HEK293 (cell line): ENCODE data around the gene ITGB8.

Experiments used
- CTCF ChIA-PET: fragments of 350-600 bp; formaldehyde crosslinking; extraction: SDS; loops from one replicate; lab custom pipeline; 2021; ENCODE audit warnings: antibody characterized with exemption; lab: Yijun Ruan, JAX
- POLR2A ChIA-PET: fragments of 300-600 bp; formaldehyde crosslinking; extraction: SDS; loops from one replicate; lab custom pipeline; 2020; ENCODE audit warnings: antibody characterized with exemption, inconsistent platforms; lab: Yijun Ruan, JAX
- H3K27ac ChIP-seq: fragments of 200-500 bp; sonication (Bioruptor generic); 2 replicates; pipeline ENCODE4 v1.5.1; 2014; ENCODE audit warnings: low read depth, low read length, control low read depth, inconsistent platforms; ENCODE audit errors: extremely low read depth
- H3K36me3 ChIP-seq, 2 experiments: fragments of 200-500 bp in 1 of 2; sonication (Bioruptor generic) in 1 of 2; 1 replicate in 1 of 2; 2 replicates in 1 of 2; pipeline ENCODE4 v1.5.1; 2014 to 2017; ENCODE audit warnings: inconsistent platforms in 2 of 2, low read length in 2 of 2; ENCODE audit not compliant: control insufficient read depth in 2 of 2, insufficient read depth in 1 of 2
- H3K4me1 ChIP-seq: fragments of 200-500 bp; sonication (Bioruptor generic); 2 replicates; pipeline ENCODE4 v1.5.1; 2014; ENCODE audit warnings: mild to moderate bottlenecking, low read length, inconsistent platforms; ENCODE audit not compliant: control insufficient read depth, insufficient read depth
- H3K4me3 ChIP-seq: 2 replicates; pipeline ENCODE4 v1.5.1; 2011; ENCODE audit warnings: low read depth, mild to moderate bottlenecking, control low read depth, low read length, moderate library complexity
- H3K9me3 ChIP-seq: fragments of 200-500 bp; sonication (Bioruptor generic); 2 replicates; pipeline ENCODE4 v1.5.1; 2014; ENCODE audit warnings: low read depth, low read length, inconsistent platforms; ENCODE audit not compliant: control insufficient read depth, insufficient read depth
- GFI1B ChIP-seq: fragments of 450-650 bp; formaldehyde crosslinking; IDR thresholded peaks from 2 replicates; pipeline ENCODE4 v1.5.1; 2016; ENCODE audit warnings: missing biosample characterization, missing genetic modification characterization
- GLIS2 ChIP-seq: fragments of 450-650 bp; formaldehyde crosslinking; IDR thresholded peaks from 2 replicates; pipeline ENCODE4 v1.5.1; 2016; ENCODE audit warnings: missing biosample characterization, missing genetic modification characterization
- HOXC10 ChIP-seq: sonication (generic); formaldehyde crosslinking; IDR thresholded peaks from 2 replicates; pipeline ENCODE4 v1.8.1; 2023; ENCODE audit warnings: mild to moderate bottlenecking, missing genetic modification reagents
- PRDM1 ChIP-seq: fragments of 450-650 bp; formaldehyde crosslinking; IDR thresholded peaks from 2 replicates; pipeline ENCODE4; 2016; ENCODE audit warnings: missing biosample characterization, missing genetic modification characterization
- PRDM6 ChIP-seq: fragments of 450-650 bp; formaldehyde crosslinking; IDR thresholded peaks from 2 replicates; pipeline ENCODE4 v1.5.1; 2017; ENCODE audit warnings: missing biosample characterization, missing genetic modification characterization
- SP2 ChIP-seq: fragments of 450-650 bp; formaldehyde crosslinking; IDR thresholded peaks from 2 replicates; pipeline ENCODE4 v1.5.1; 2016; ENCODE audit warnings: missing biosample characterization, missing genetic modification characterization
- TCF7L2 ChIP-seq: IDR thresholded peaks from 2 replicates; pipeline ENCODE4 v1.6.1; 2011; ENCODE audit warnings: low read depth, mild to moderate bottlenecking, inconsistent platforms, low read length, moderate library complexity, borderline replicate concordance
- ZBTB10 ChIP-seq: fragments of 450-650 bp; formaldehyde crosslinking; IDR thresholded peaks from 2 replicates; pipeline ENCODE4 v1.5.1; 2016; ENCODE audit warnings: missing biosample characterization, missing genetic modification characterization
- ZNF112 ChIP-seq: fragments of 450-650 bp; formaldehyde crosslinking; IDR thresholded peaks from 2 replicates; pipeline ENCODE4 v1.5.0; 2017; ENCODE audit warnings: missing biosample characterization, missing genetic modification characterization
- ZNF324 ChIP-seq: fragments of 450-650 bp; formaldehyde crosslinking; IDR thresholded peaks from 2 replicates; pipeline ENCODE4 v1.5.1; 2016; ENCODE audit warnings: missing biosample characterization, missing genetic modification characterization
- ZNF394 ChIP-seq: fragments of 450-650 bp; formaldehyde crosslinking; IDR thresholded peaks from 2 replicates; pipeline ENCODE4 v1.5.1; 2016; ENCODE audit warnings: missing biosample characterization, missing genetic modification characterization, mild to moderate bottlenecking, moderate library complexity, borderline replicate concordance
- ZNF510 ChIP-seq: fragments of 450-650 bp; formaldehyde crosslinking; IDR thresholded peaks from 2 replicates; pipeline ENCODE4 v1.5.1; 2018; ENCODE audit warnings: mild to moderate bottlenecking, missing genetic modification characterization, missing biosample characterization; ENCODE audit not compliant: insufficient replicate concordance
- ZNF521 ChIP-seq: fragments of 450-650 bp; formaldehyde crosslinking; IDR thresholded peaks from 2 replicates; pipeline ENCODE4 v1.5.1; 2017; ENCODE audit warnings: missing biosample characterization, mild to moderate bottlenecking, missing genetic modification characterization
- ZNF549 ChIP-seq: fragments of 450-650 bp; IDR thresholded peaks from 2 replicates; pipeline ENCODE4 v1.5.1; 2018; ENCODE audit warnings: missing biosample characterization, missing genetic modification characterization, mild to moderate bottlenecking, inconsistent platforms, moderate library complexity
- ZNF558 ChIP-seq: fragments of 450-650 bp; formaldehyde crosslinking; IDR thresholded peaks from 2 replicates; pipeline ENCODE4 v1.5.1; 2016; ENCODE audit warnings: missing biosample characterization, missing genetic modification characterization
- ZNF768 ChIP-seq: fragments of 450-650 bp; formaldehyde crosslinking; IDR thresholded peaks from 2 replicates; pipeline ENCODE4 v1.5.1; 2018; ENCODE audit warnings: missing biosample characterization, mild to moderate bottlenecking, missing genetic modification characterization
- ZNF777 ChIP-seq: fragments of 450-650 bp; formaldehyde crosslinking; IDR thresholded peaks from 2 replicates; pipeline ENCODE4 v1.5.1; 2017; ENCODE audit warnings: missing biosample characterization, missing genetic modification characterization, borderline replicate concordance
- ZNF843 ChIP-seq: fragments of 450-650 bp; formaldehyde crosslinking; IDR thresholded peaks from 2 replicates; pipeline ENCODE4 v1.5.1; 2016; ENCODE audit warnings: missing biosample characterization, missing genetic modification characterization
- ZSCAN18 ChIP-seq: fragments of 450-650 bp; formaldehyde crosslinking; IDR thresholded peaks from 2 replicates; pipeline ENCODE4 v1.5.1; 2016; ENCODE audit warnings: missing biosample characterization, missing genetic modification characterization
- ZSCAN4 ChIP-seq: fragments of 450-650 bp; formaldehyde crosslinking; IDR thresholded peaks from 2 replicates; pipeline ENCODE4 v1.5.1; 2017; ENCODE audit warnings: missing biosample characterization, missing genetic modification characterization

The ITGB8 gene

GRCh38 chr7:20314198-20314597 is 16.5 kb upstream of the ITGB8 start:
- TF ChIP-seq TCF7L2 (no peak), ZNF112 (tag by site-specific recombination) (no peak), ZNF324 (no peak)
- TF ChIP-seq, all 188 proteins: peak for 0

GRCh38 chr7:20316706-20317105 is 14.0 kb upstream of the ITGB8 start:
- Histone ChIP-seq H3K4me1 (no peaks in the 10 kb centered on the region), H3K9me3 (no peaks in the 10 kb centered on the region), H3K4me3 (no peak overlapping the region), H3K27ac (no peak overlapping the region), H3K36me3 (no peaks in the 10 kb centered on the region)
- TF ChIP-seq ZSCAN18 (tag by site-specific recombination) (no peak), ZNF558 (no peak), ZNF521 (tag by site-specific recombination) (no peak), ZNF777 (tag by site-specific recombination) (no peak), HOXC10 (CRISPR knock-in tag) (no peak), ZNF510 (tag by site-specific recombination) (no peak), ZNF394 (tag by site-specific recombination) (no peak), GLIS2 (tag by site-specific recombination) (no peak)
- POLR2A ChIA-PET, result interaction anchor here (1.6 kb wide), 1 partner anchor 14 kb away, joined by 5 read pairs; the partner anchor contains the start of gene ITGB8
- CTCF ChIA-PET, result interaction anchor here (0.8 to 1.2 kb wide), 2 partner anchors 333 to 362 kb away, joined by 3 read pairs; no protein-coding TSS in a partner anchor

More at GRCh38 chr7:20314198-20314597, 16.5 kb upstream of the ITGB8 start:
- Histone ChIP-seq H3K36me3 (no peaks in the 10 kb centered on the region), H3K4me3 (no peak overlapping the region), H3K4me1 (no peaks in the 10 kb centered on the region), H3K9me3 (no peaks in the 10 kb centered on the region), H3K27ac (no peak overlapping the region)
- ChIA-PET POLR2A (no interaction called here), CTCF (no interaction called here)

- no peaks in the 10 kb centered on the region for H3K9me3 ChIP-seq
- no peaks in the 10 kb centered on the region for H3K36me3 ChIP-seq
- no peak overlapping the region for H3K4me3 ChIP-seq
- no peaks in the 10 kb centered on the region for H3K4me1 ChIP-seq
- TF ChIP-seq ZBTB10 (tag by site-specific recombination), result no peak
- no peak for TF ChIP-seq ZNF768 (tag by site-specific recombination)
- ChIA-PET POLR2A (no interaction called here), CTCF (interaction anchor here (0.8 kb wide), 1 partner anchor 362 kb away, joined by 3 read pairs; no protein-coding TSS in a partner anchor)
- no peak overlapping the region for H3K27ac ChIP-seq
These were observed 13.3 kb upstream of the ITGB8 start for GRCh38 chr7:20317413-20317812.

- no peaks in the 10 kb centered on the region for H3K36me3 ChIP-seq
- H3K4me1 ChIP-seq, result no peaks in the 10 kb centered on the region
- ChIA-PET CTCF (interaction anchor here (0.6 to 0.7 kb wide), 2 partner anchors 11 to 279 kb away, joined by 3 to 4 read pairs; no protein-coding TSS in a partner anchor), POLR2A (no interaction called here)
- H3K9me3 ChIP-seq, result no peaks in the 10 kb centered on the region
- H3K27ac ChIP-seq, result no peak overlapping the region
- no peak overlapping the region for H3K4me3 ChIP-seq
- TF ChIP-seq ZNF843 (tag by site-specific recombination), result no peak
- TF ChIP-seq GFI1B, result no peak
- no peak for TF ChIP-seq ZNF549 (tag by site-specific recombination)
- no peak for TF ChIP-seq PRDM6 (tag by site-specific recombination)
- TF ChIP-seq ZSCAN4, result no peak
- no peak for TF ChIP-seq SP2 (tag by site-specific recombination)
- TF ChIP-seq GLIS2 (tag by site-specific recombination), result no peak
- TF ChIP-seq PRDM1, result no peak
These were observed 11.8 kb upstream of the ITGB8 start for GRCh38 chr7:20318933-20319332.
